SH-SY5Y (cell line): Measurements from ENCODE around the gene DNAJB9.

ENCODE experiments used
- GATA2 ChIP-seq: IDR thresholded peaks from 2 replicates; pipeline ENCODE4 v1.6.1; 2011; ENCODE audit warnings: mild to moderate bottlenecking, low read depth, low read length
- GATA3 ChIP-seq: IDR thresholded peaks from 2 replicates; pipeline ENCODE4 v1.6.1; 2011; ENCODE audit warnings: low read depth, mild to moderate bottlenecking, low read length, moderate library complexity

DNA sequence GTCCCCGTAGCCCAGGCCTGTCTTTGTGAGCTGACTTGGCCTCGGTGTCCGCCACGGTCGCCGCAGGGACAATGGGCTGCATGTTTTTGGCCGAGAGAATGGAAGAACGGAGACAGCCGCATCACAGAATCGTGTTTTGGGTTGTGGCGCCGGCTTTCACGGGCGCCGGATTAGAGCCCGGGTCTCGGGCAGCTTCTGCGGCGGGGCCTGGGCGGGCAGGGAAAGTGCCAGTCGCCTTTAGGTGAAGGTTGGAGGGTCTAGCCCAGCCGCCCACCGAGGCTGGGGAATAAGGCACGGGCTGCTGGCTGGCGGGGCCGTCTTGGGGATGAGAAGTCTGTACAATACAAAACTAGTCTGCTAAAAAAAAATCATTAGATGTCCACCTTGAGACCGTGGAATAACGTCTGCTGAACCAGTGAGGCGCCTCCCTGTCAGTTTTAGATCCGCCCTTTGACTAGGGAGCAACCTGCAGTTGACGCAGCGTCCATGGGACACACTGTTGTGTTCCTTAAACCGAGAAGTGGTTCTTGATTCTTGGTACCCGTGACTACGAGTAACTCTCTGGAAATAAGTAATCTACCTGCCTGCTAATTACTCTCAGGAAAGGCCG is 577 bp downstream of the DNAJB9 start:
- no peak for TF ChIP-seq GATA2
- no peak for TF ChIP-seq GATA3
